Measurements from ENCODE around the gene PPP1R2B.

The PPP1R2B gene

DNA sequence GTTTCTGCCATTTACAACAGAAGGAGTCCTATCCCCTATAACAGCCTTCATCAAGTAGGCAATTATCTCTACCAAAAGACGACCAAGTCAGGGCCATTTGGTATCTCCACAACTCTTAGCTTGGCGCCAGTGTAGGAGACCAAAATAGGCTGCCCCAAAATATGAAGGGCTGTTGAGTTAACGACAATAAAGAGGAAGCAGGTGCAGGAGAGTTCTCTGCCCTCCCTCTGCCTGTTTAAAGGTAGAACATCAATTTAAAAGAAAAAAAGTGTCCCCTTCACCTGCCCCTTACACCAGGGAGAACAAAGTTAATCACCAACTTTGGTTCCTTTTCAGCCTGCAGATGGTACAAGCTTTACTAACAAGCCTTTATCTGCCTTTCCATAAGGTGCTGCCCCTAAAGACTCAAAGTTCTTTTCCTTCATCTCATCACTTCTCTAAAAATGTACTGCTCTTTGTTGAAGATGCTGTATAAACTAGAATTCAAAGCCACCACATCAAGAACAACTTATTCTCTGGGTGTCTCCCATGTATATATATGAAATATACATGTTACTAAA, 33.3 kb downstream of the PPP1R2B start:
- DNase-seq, result no peak

DNA sequence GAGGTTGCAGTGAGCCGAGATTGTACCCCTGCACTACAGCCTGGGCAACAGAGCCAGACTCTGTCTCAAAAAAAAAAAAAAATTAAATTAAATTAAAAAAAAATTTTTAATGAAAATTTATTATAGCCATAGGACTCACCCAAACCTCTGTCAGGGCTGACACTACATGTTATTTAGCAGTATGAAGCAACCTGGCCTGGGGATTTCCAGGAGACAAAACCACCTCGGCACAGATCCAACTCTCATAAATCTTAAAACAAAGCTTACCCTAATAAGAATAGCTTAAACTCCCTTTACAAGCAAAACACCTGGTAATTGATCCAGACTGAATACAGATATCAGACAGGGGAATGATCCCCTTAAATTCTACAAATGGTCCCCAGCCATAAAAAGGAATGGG, 38.4 kb downstream of the PPP1R2B start:
- no peak for DNase-seq

DNA sequence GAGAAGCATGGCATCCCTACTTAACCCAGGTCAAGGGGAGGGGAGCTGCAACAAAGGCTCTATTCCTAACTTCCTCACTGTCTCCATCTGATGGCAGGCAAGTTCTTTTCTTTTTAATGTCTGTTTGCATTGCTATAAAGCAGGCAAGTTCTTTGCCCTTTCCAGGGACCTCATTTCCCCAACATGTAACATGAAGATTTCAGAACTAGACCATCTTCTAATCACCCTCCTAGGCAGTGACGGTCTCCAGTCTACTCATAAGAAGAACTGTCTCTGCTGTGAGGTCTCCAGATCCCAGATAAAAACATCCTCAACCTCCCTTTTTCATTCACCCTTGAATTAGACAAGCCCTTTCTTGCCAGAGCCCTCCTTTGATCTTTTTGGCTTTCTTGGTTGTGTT, 42.1 kb downstream of the PPP1R2B start:
- DNase-seq, result no peak

DNA sequence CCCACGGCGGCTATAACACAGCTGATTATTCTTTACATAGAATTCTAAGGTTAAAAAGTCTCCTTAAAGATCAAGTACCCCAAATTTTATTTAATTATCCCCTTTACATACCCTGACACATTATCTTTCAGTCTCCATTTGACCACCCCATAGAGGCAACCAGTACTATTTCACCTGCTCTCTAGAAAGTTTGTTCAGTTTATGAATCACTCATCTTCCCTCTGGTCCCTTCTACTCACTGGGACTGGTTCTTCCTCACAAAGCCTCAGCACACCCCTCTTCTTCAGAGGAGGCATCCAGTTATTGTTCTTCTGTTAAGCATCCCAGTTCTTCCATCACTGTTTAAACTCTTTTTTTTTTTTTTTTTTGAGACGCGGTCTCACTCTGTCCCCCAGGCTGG, 42.8 kb downstream of the PPP1R2B start:
- no peak for DNase-seq

DNA sequence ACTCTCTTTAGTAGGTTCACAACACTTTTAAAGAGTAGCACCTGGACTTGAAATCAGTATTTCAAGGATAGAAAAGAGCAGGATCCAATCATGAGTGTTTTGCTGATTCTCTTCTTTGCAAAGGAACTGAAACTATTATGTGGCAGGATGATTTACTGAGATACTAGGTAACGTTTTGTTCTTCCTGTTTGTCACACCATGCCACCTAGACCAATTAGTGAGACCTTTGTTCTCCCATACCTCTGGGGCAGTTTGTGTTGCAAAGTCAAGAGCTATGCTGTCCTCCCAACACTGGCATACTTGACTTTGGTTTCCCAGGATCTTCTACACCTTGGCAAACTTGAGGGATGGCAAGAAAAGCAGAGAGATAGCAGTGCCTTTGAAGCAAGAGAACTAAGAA, 43.4 kb downstream of the PPP1R2B start:
- no peak for DNase-seq

DNA sequence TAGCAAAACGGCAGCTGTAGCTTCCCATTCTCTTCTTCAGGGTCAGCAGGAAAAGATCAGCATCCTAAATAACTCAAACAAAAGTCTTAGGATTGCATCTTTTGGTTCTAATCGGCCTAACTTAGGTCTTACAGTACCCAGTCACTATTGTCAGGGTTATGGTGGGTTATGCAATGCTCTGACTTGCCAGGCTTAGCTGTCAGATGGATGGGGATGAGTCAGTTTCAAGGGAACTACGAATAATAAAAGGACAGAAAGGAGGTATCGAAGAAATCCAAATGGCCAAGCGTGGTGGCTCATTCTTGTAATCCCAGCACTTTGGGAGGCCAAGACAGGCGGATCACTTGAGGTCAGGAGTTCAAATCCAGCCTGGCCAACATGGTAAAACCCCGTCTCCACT, 46.5 kb downstream of the PPP1R2B start:
- DNase-seq, result no peak

Measured in NCI-H2171 treated with DMSO at 0.1 percent for 48 hours (cell line).